NCI-H1417 treated with DMSO at 0.1 percent for 48 hours (cell line): ENCODE data around the gene OR5H1.
"Not testable (repeated sequence)": the region's sequence is repeated elsewhere in the genome, so short reads cannot be mapped to it uniquely, and the experiment has no call there.

Source experiments
- DNase-seq: peaks from one replicate; lab custom pipeline; 2025; lab: John Stamatoyannopoulos, UW

Gene OR5H1

GRCh38 chr3:98130421-98130820, at the start of gene OR5H1:
Gene OR5H1, plus strand, starts transcription at chr3:98130721. Its CDS starts 1,977 bp downstream, at chr3:98132698.
- DNase-seq, result no peak

GRCh38 chr3:98086873-98087272, 43.6 kb upstream of the OR5H1 start, which contains the start of gene OR5AC2:
Gene OR5AC2, plus strand, starts transcription at chr3:98087173. Its CDS starts 0 bp downstream, at chr3:98087173.
- no peak for DNase-seq

- no peak for DNase-seq
Observed at GRCh38 chr3:98095882-98096281, 34.6 kb upstream of the OR5H1 start.

- no peak for DNase-seq
Observed at GRCh38 chr3:98099848-98100247, 30.7 kb upstream of the OR5H1 start.

- DNase-seq, result no peak
Observed at GRCh38 chr3:98108162-98108561, 22.4 kb upstream of the OR5H1 start.

GRCh38 chr3:98109807-98110549, 20.5 kb upstream of the OR5H1 start:
- DNase-seq, result no peak

GRCh38 chr3:98110550-98110908, 20.0 kb upstream of the OR5H1 start:
- no peak for DNase-seq

GRCh38 chr3:98114264-98114663, 16.3 kb upstream of the OR5H1 start:
- DNase-seq, result no peak

GRCh38 chr3:98115717-98116116, 14.8 kb upstream of the OR5H1 start:
- DNase-seq, result no peak

GRCh38 chr3:98136631-98137030, 6.1 kb downstream of the OR5H1 start:
- DNase-seq, result no peak

GRCh38 chr3:98137826-98138557, 7.5 kb downstream of the OR5H1 start:
- DNase-seq, result not testable (repeated sequence)

GRCh38 chr3:98140531-98140930, 10.0 kb downstream of the OR5H1 start:
- no peak for DNase-seq

- DNase-seq, result no peak
Observed at GRCh38 chr3:98147179-98147578, 16.7 kb downstream of the OR5H1 start, which contains the start of gene OR5H14. Gene OR5H14, plus strand, starts transcription at chr3:98147479. Its CDS starts 1,907 bp downstream, at chr3:98149386.

- no peak for DNase-seq
Observed at GRCh38 chr3:98148751-98149150, 18.2 kb downstream of the OR5H1 start.

- not testable (repeated sequence) for DNase-seq
Observed at GRCh38 chr3:98149456-98149855, 18.9 kb downstream of the OR5H1 start.

- DNase-seq, result no peak
Observed at GRCh38 chr3:98151241-98151640, 20.7 kb downstream of the OR5H1 start.

GRCh38 chr3:98166396-98166795, 35.9 kb downstream of the OR5H1 start, which contains the start of gene OR5H15:
Gene OR5H15, plus strand, starts transcription at chr3:98166696. Its CDS starts 2,004 bp downstream, at chr3:98168700.
- DNase-seq, result no peak

GRCh38 chr3:98171071-98171470, 40.5 kb downstream of the OR5H1 start:
- no peak for DNase-seq

- no peak for DNase-seq
Observed at GRCh38 chr3:98172621-98173020, 42.1 kb downstream of the OR5H1 start.

GRCh38 chr3:98180319-98180890, 49.9 kb downstream of the OR5H1 start:
- DNase-seq, result no peak

GRCh38 chr3:98182196-98182595, 51.7 kb downstream of the OR5H1 start:
- no peak for DNase-seq

- no peak for DNase-seq
Observed at GRCh38 chr3:98185180-98185579, 54.7 kb downstream of the OR5H1 start.
